ENCODE data around the gene GRIN2C.

Gene GRIN2C

DNA sequence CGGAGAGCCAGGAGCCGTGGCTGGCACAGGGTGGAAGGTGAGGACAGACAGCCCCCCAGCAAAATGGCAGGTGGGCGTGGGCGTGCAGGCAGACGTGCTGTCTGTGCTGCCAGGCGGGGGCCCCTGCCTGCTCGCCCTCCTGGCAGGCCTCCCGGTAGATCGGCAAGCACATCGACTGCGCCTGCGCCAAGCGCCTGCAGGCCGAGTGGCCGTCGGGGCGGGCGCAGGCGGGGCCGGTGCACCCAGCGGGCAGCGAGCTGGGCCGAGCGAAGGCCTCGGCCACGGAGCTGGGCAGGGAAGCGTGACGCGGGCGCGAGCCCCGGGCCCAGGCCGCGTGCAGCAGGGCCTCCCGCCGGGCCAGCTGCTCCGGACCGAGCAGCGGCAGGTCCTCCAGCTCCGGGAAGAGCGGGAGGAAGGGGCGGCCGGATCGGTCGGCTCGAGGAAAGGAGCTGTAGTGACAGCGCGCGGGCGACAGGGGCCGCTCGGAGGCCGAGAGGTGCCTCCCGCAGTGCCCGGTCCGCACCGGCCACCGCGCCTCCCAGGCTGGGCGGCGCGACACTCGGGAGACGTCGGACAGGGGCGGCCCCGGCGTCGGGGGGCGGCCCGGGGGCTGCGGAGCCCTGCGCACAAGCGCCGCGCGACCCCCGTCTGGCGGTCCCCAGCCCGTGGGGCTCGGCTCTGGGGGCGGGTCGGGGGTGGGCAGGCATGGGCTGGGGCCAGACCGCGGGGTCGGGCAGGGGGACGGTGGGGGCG, 16.9 kb downstream of the GRIN2C start:
- FAIRE-seq, result no peak

GRCh38 chr17:74842146-74842598, 17.5 kb downstream of the GRIN2C start:
- FAIRE-seq, result no peak

GRCh38 chr17:74840989-74841666, 18.6 kb downstream of the GRIN2C start:
- no peak for FAIRE-seq

DNA sequence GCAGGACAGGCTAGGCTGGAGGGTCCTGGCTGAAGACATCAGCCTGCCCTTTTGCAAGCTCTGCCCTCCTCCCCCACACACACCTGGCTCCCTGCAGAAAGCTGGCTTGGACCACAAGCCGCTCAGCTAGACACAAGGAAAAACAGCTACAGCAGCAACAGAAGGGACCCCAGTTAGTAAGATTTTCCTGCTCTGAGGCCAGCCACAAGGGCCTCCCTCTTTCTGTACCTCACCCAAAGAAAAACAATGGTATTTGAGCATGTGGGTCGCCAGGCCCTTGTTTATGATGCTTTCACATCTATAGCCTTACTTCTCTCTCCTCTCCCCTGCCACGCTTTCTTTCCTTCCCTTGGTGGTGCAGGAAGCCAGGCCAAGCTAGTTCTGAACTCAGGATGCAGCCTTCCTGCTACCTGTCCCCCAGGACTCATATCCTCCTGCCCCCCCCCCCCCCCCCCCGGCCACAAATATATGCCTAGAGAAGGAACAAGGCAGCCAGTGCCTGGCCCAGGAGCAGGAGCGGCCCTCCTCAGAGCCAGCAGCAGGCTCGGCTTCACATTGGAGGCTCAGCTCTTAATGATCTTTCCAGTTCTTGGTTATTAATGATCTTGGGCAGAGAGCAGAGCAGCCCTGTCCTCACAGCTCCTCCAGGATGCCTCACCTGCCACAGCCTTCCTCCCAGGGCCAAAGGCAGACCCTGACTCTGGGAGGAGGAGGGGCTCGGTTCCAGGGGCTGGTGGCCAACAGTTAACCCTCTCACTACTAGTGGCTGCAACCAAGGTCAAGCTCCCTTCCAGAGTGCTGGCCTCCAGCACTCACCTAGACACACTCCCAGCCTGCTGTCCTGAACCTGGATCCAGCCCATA, 19.5 kb downstream of the GRIN2C start:
- no peak for FAIRE-seq

GRCh38 chr17:74838274-74838673, 21.4 kb downstream of the GRIN2C start:
- no peak for FAIRE-seq

- FAIRE-seq, result no peak
Measured at GRCh38 chr17:74836691-74837467, 22.8 kb downstream of the GRIN2C start.

- no peak for FAIRE-seq
Measured at GRCh38 chr17:74836191-74836590, 23.5 kb downstream of the GRIN2C start.

DNA sequence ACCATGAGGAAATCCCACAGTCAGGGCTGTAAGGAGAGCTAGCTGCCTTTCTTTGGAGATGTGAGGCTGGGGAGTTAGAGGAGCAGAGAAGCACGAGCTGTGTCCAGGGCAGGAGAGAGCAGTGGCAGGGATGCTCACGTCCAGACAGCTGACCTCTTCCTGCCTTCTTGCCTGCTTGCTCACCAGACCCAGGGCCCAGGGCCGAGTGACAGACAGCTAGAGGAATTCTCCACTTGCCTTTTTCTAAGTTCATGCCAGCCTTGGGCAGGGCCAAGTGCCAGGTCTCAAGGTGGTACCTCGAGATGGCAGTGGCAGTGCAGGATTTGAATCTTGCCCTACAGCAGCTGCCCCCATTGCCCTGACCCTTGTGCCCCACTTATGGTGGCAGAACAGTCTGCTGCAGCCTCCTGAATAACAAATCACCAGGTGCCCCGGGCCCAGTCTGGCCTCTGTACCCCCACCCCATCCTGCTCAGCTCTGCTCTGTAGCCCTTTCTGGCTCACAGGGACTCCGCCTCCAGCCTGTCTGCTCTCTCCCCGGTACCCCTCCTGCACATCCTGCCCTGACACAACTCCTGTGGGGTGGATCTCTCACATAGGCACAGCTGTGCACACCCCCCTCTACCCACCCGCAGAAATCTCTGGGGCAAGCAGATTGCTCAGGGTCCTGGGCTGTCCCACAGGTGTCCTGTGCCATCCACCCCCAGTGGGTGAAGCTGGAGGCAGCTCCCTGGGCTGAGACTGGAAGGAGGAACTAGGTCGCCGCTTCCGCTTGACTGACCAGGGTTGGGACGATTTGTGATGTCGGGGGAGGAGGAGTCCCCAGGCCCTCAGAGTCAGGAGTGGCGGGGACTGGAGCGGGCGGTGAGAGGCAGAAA, 25.9 kb downstream of the GRIN2C start:
- no peak for FAIRE-seq

- no peak for FAIRE-seq
Measured at GRCh38 chr17:74832421-74832820, 27.3 kb downstream of the GRIN2C start.

DNA sequence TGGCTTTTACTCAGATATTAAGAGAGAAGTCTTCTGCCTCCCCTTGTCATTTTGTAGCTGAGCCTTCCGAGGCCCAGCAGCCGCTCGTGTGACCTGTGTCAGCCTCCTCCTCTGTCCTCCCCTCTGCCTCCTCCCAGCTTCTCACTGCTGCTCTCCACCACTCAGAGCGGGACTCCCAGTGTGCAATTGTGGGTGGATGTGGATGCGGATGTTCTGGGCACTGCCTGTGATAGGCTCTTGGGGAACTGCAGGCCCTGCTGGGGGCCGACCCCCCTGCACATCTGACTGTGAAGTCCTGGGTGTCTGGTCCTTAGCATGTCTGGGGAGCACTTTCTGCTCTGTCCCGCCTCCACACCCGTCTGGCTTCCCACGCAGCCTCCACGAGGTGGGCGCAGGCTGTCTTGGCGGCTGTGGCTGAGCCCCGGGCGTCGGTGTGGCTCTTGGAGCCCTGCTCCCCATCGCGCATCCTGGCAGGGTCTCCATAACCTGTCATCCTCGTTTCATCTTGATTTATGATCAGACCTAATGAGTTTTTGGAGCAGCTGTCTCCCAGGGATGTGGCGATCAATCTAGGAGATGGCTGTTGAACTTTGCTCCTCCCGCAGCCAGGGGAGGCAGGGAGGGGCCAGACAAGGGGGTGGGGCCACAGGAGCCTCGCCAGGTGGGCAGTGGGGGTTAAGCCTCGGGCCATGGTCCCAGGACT, 28.1 kb downstream of the GRIN2C start:
- no peak for FAIRE-seq

DNA sequence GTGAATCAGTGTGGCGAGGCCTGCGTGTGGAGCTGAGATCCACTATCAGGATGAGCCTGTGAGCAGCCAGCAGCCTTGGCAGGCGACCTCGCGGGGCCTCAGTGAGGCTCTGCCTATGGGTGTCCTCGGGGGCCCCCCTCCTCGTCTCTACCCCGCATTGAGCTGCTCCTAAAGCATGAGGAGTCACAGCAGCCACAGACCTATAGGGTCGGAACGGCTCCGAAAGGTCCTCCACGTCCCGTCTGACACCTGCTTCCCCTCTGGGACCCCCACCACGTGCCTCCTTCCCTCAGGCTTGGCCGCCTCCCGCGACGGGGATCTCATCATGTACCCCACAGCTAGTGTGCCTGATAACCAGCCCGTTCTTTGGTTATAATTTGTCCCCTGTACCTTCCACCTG, 28.8 kb downstream of the GRIN2C start:
- FAIRE-seq, result no peak

DNA sequence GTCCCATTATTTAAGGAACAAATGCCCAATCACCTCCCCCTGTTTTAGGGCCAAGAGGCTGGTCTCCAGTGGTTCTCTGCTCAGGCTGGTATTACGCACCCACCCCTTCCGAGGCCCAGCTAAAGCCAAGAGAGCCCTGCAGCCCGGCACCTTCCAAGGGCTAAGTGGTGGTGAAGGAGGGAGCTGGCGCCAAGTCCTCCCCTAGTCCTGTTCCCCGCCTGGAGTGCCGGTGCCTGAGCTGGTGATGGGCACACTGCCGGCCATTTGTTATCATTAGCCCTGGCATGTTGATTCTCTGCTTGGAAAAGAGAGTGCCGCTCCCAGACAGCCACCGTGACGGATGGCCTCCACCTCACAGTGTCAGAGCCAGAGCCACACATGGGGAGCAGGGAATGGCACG, 31.9 kb downstream of the GRIN2C start:
- FAIRE-seq, result no peak

GRCh38 chr17:74825952-74826719, 33.5 kb downstream of the GRIN2C start:
- no peak for FAIRE-seq

DNA sequence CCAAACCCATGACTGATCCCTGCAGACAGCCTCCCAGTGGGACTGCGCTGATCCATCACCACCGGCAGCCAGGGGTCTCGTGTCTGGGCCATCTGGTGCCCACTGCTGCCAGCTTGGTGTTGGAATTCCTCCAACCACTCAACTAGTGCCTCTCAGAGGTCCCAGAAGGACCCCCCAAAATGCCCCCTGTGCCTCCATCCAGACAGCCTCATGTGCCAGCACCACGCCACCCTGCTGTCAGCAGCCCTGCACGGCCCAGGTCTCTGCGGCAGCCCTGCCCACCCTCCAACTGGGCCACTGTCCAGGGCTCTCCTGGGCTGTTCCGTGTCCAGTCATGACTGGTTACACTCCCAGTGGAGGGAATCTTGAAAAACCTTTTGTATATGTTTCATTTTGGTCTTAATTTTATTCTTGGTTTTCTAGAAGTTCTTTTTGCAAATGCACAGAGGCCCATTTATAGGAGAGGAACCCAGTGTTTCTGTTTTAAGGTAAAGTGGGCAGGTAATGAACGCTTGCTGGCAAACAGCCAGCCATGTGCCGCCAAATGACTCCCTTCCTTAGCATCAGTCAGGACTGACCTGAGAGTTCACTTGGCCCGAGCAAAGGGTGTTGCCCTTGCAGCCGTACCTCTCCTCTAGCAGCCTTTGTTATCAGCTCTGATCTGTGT, 34.6 kb downstream of the GRIN2C start:
- no peak for FAIRE-seq

GRCh38 chr17:74822939-74823367, 36.7 kb downstream of the GRIN2C start:
- no peak for FAIRE-seq

- FAIRE-seq, result no peak
Measured at GRCh38 chr17:74822335-74822938, 37.2 kb downstream of the GRIN2C start.

GRCh38 chr17:74821655-74822334, 37.9 kb downstream of the GRIN2C start:
- FAIRE-seq, result no peak

GRCh38 chr17:74819801-74820436, 39.8 kb downstream of the GRIN2C start:
- FAIRE-seq, result no peak
